Ishikawa (cell line): Measurements from ENCODE around the gene NEBL.

ENCODE experiments used
- CREB1 ChIP-seq: IDR thresholded peaks from 2 replicates; pipeline ENCODE4 v1.6.1; 2012; ENCODE audit warnings: low read depth
- TAF1 ChIP-seq: IDR thresholded peaks from 2 replicates; pipeline ENCODE4 v1.6.1; 2012; ENCODE audit warnings: low read depth, mild to moderate bottlenecking
- TEAD4 ChIP-seq: IDR thresholded peaks from 2 replicates; pipeline ENCODE4 v1.6.1; 2012
- TF ChIP-seq, protein P1 (sequence below): IDR thresholded peaks from 2 replicates; pipeline ENCODE4 v1.6.1; 2012

DNA sequence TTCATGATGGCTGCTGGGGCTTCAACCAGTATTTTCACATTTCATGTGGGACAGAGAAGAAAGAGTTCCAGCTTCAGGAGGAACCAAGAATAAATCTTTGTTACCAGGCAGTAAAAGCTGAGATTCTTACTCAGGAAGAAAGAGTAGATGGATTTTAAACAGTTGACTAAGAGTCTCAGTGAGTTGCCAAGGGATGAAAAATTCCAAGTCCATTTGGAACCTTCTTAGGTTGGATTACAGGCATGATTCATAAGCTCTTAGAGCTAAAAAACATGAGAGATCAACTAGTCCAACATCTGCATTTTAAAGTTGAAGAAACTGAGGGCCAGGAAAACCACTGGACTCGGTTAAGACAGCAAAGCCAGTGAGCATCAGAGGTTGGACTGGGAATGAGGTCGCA lies 148.6 kb downstream of the NEBL start:
- TF ChIP-seq TAF1 (no peak), TEAD4 (no peak), CREB1 (no peak)
- TF ChIP-seq, protein P1, sequence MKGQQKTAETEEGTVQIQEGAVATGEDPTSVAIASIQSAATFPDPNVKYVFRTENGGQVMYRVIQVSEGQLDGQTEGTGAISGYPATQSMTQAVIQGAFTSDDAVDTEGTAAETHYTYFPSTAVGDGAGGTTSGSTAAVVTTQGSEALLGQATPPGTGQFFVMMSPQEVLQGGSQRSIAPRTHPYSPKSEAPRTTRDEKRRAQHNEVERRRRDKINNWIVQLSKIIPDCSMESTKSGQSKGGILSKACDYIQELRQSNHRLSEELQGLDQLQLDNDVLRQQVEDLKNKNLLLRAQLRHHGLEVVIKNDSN = no peak
